SJCRH30 (cell line): ENCODE measurements around the gene TAF7. TPM values are rescaled to one million over a fixed set of nuclear protein-coding genes. Genes with fewer than 3 reads are reported as not detected.
"Not testable (repeated sequence)": the region's sequence is repeated elsewhere in the genome, so short reads cannot be mapped to it uniquely, and the experiment has no call there.

ENCODE experiments used
- DNase-seq, 2 experiments: peaks; one replicate each; pipeline ENCODE4 v3.0.0-alpha.2; 2015 to 2020
- H3K27ac ChIP-seq: fragments of 250-450 bp; sonication (Bioruptor Pico); 2 replicates; pipeline ENCODE4 v1.5.1; 2020; ENCODE audit warnings: mild to moderate bottlenecking, moderate library complexity
- H3K27me3 ChIP-seq: fragments of 250-450 bp; sonication (Bioruptor Pico); 2 replicates; pipeline ENCODE4 v1.5.1; 2020; ENCODE audit warnings: mild to moderate bottlenecking, moderate library complexity
- H3K36me3 ChIP-seq: fragments of 250-450 bp; sonication (Bioruptor Pico); 2 replicates; pipeline ENCODE4 v1.5.1; 2020; ENCODE audit warnings: mild to moderate bottlenecking, moderate library complexity
- H3K4me1 ChIP-seq: fragments of 250-450 bp; sonication (Bioruptor Pico); 2 replicates; pipeline ENCODE4 v1.5.1; 2020; ENCODE audit warnings: mild to moderate bottlenecking, moderate library complexity
- H3K4me3 ChIP-seq: fragments of 250-450 bp; sonication (Bioruptor Pico); 2 replicates; pipeline ENCODE4 v1.5.1; 2020; ENCODE audit warnings: mild to moderate bottlenecking, moderate library complexity
- H3K9me3 ChIP-seq: fragments of 250-450 bp; sonication (Bioruptor Pico); replicated peaks from 2 replicates; pipeline ENCODE4 v1.5.1; 2020; ENCODE audit warnings: mild to moderate bottlenecking, moderate library complexity
- total RNA-seq: library from RNA; depleted of rRNA; stranded (reverse); fragments of >200 nt; shearing (Covaris generic); gene quantifications from 2 replicates; pipeline ENCODE4 v1.2.3, GENCODE V29; 2014; rRNA removed

Gene TAF7
- total RNA-seq, 1 experiment from 2014 or later = 130 TPM

DNA sequence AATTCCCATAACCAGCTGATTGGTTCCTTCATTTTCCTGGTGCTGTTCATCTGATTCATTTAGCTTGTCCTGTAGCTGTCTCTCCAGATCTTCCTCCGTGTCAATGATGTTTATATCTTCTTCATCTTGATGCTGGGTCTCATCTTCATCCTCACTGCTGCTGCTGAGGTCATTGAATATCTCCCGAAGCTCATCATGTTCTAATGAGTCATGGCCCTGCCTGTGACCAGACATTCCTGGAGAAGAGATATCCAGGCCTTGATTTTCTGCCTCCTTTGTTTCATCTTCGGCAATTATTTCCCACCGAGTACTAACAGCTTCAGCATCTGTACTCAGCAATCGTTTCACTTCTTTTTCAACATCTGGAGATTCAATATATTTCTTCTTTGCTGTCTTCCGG is 1.4 kb downstream of the TAF7 start:
- Histone ChIP-seq H3K9me3 (peaks cover 37% of the 10 kb centered on the region), H3K4me1 (no peaks in the 10 kb centered on the region), H3K27me3 (no peaks in the 10 kb centered on the region), H3K36me3 (peaks cover 40% of the 10 kb centered on the region), H3K4me3 (no peak overlapping the region), H3K27ac (no peak overlapping the region)
- no peak for DNase-seq

DNA sequence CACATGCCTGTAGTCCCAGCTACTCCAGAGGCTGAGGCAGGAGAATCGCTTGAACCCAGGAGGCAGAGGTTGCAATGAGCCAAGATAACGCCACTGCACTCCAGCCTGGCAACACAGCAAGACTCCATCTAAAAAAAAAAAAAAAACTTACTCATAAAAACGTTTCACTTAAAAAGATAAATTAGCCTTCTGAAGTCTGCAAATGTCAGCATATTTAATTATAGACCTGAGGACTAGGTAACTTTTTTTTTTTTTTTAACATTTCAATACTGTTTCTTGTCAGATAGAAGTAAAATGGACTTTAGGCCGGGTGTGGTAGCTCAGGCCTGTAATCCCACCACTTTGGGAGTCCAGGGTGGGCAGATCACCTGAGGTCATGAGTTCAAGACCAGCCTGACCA is 3.6 kb downstream of the TAF7 start:
- Histone ChIP-seq H3K36me3 (peaks cover 40% of the 10 kb centered on the region), H3K9me3 (peaks cover 34% of the 10 kb centered on the region)
- not testable (repeated sequence) for H3K27ac ChIP-seq, H3K27me3 ChIP-seq, DNase-seq, H3K4me1 ChIP-seq, H3K4me3 ChIP-seq

DNA sequence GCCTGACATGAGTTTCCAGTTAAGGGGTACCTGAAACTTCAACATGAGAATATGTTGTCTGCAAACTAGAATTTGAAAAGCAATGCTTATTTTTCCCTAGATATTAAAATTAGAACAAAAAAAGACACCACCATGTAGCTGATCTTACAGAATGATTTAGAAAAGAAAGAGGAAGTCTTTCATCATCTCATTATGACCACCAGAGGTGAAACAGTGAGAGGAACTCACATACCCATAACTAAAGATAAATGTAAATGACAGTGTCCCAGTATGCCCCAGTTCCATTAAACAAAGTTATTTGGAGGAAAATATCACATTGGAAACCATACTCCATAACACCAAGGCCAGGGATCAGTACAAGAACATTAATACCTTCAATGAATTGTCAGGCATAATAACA is 6.9 kb downstream of the TAF7 start:
- H3K4me3 ChIP-seq = no peak overlapping the region
- no peak overlapping the region for H3K27ac ChIP-seq
- no peak for DNase-seq
- no peaks in the 10 kb centered on the region for H3K4me1 ChIP-seq
- H3K27me3 ChIP-seq = no peaks in the 10 kb centered on the region
- peaks cover 16% of the 10 kb centered on the region for H3K9me3 ChIP-seq
- peaks cover 28% of the 10 kb centered on the region for H3K36me3 ChIP-seq

DNA sequence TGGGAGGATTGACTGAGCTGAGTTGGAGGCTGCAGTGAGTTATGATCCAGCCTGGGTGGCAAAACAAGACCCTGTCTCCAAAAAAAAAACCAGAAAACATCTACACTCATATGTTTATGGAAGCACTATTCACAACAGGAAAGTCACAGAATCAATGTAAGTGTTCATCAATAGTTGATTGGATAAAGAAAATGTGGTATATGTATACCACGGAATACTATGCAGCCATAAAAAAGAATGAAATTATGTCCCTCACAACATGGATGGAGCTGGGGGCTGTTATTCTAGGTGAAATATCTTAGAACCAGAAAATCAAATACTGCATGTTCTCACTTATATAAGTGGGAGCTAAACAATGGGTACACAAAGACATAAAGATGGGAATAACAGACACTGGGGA is 14.0 kb downstream of the TAF7 start:
- DNase-seq = no peak
- Histone ChIP-seq H3K36me3 (no peaks in the 10 kb centered on the region), H3K4me1 (no peaks in the 10 kb centered on the region), H3K27ac (no peak overlapping the region), H3K9me3 (0 out of 2 replicates have a peak, but pooled peaks cover 3% of the 10 kb centered on the region), H3K27me3 (no peaks in the 10 kb centered on the region), H3K4me3 (no peak overlapping the region)

DNA sequence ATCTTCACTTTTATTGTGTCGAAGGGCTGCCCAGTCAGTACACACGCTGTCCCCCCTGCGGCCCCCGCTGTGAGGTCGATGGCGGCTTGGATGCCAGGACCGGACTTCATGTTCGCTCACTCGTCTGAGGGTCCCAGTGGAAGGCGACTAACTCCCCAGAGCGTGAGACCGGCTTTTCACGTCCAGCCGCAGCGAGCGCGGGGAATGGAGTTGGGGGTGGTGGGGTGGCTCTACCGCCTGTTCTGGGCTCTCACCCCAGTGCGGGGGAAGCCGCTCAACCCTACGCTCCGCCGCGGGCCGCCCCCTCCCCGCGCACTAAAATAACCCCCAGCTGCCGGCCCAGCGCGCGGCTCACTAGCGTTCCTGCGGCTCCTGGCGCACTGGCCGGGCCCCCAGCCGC is 16.8 kb downstream of the TAF7 start, which contains the start of gene SLC25A2:
Gene SLC25A2, minus strand, starts transcription at position 294 of the 400 bp plus-strand sequence. Its CDS starts 184 bp downstream, at position 110.
- H3K27ac ChIP-seq = no peak within 1 kb of the TSS
- no peaks in the 10 kb centered on the region for H3K36me3 ChIP-seq
- 0 out of 2 replicates have a peak, but pooled peaks cover 3% of the 10 kb centered on the region for H3K9me3 ChIP-seq

DNA sequence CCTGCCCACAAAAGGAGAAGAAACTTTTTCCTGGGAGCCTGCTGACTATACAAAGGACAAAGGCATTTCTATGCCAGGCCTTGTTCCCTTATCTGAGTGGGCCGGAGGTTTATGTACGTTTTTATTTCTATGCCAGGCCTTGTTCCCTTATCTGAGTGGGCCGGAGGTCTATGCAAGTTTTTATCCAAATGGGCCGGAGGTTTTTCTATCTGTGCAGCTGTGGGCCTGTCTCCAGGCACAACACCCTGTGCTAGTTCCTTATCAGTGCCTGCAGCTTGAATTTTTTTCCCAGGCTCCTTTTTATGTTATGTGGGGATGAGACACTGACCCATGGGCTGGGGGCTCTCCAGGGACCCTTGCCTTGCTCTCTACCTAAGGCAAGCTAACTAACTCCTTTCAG is 22.2 kb downstream of the TAF7 start:
- H3K4me3 ChIP-seq = no peak overlapping the region
- H3K27me3 ChIP-seq = no peaks in the 10 kb centered on the region
- H3K4me1 ChIP-seq = no peaks in the 10 kb centered on the region
- peaks cover 3% of the 10 kb centered on the region; the same call in 1 of the 2 replicates for H3K9me3 ChIP-seq
- DNase-seq = no peak
- no peaks in the 10 kb centered on the region for H3K36me3 ChIP-seq
- no peak overlapping the region for H3K27ac ChIP-seq

More for the DNA sequence above, 16.8 kb downstream of the TAF7 start, which contains the start of gene SLC25A2:
- DNase-seq = no peak
- no peaks in the 10 kb centered on the region for H3K4me1 ChIP-seq
- H3K27me3 ChIP-seq = no peaks in the 10 kb centered on the region
- no peak within 1 kb of the TSS for H3K4me3 ChIP-seq

DNA sequence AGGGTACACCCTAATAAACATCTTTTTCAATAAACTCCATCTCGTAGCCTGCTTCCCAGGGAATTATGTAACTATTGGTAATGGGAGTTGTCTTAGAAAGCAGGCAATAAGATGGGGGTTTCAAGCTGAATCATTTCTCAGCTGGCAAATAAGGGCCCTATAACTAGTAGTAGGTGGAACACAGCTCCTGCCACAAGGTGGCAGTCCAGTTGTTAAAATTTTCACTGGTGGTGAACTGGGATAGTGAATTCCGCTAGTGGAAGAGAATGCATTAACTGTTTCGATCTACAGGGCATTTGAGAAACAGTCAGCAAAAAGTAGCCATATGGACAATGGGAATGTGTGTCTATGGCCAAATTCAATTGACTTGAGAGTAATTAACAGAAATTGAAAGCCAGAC is 47.7 kb downstream of the TAF7 start:
- peak; percentile 45 to 65 for DNase-seq
- H3K4me1 ChIP-seq = no peaks in the 10 kb centered on the region; the same call in 1 of the 2 replicates
- H3K27me3 ChIP-seq = no peaks in the 10 kb centered on the region
- H3K27ac ChIP-seq = no peak overlapping the region
- no peaks in the 10 kb centered on the region for H3K36me3 ChIP-seq
- H3K4me3 ChIP-seq = no peak overlapping the region
- peaks cover 14% of the 10 kb centered on the region for H3K9me3 ChIP-seq

DNA sequence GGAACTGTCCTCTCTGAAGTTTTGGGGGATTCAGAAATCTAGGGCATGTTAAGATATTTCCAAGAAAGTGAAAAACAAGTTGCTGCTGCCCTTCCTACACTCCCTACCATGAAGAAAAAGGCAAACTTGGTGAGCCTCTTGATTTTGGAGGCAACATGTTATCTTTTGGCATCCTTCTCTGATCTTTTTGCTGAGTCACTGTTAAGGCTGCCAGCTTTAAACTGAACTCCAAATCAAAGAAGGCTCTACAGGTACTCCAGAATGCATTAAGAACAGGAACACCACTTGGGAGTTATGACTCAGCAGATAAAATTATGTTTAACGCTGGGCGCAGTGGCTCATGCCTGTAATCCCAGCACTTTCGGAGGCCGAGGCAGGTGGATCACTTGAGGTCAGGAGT is 51.4 kb downstream of the TAF7 start:
- H3K36me3 ChIP-seq = no peaks in the 10 kb centered on the region
- peaks cover 24% of the 10 kb centered on the region for H3K9me3 ChIP-seq
- no peak for DNase-seq

More for the DNA sequence above, 51.4 kb downstream of the TAF7 start:
- Histone ChIP-seq H3K27me3 (no peaks in the 10 kb centered on the region), H3K27ac (no peak overlapping the region), H3K4me3 (no peak overlapping the region), H3K4me1 (no peaks in the 10 kb centered on the region; the same call in 1 of the 2 replicates)

Other genes starting within 250 kb of the TAF7 start
- gene PCDHB2, start 226.2 kb downstream of the TAF7 start, total RNA-seq = 24.4 and 24.6 TPM in 2 replicates
- gene PCDHB3, start 220.3 kb downstream of the TAF7 start, total RNA-seq = 1.3 and 1.6 TPM in 2 replicates
- gene PCDHB4, start 199.0 kb downstream of the TAF7 start, total RNA-seq = 0.25 and 0.42 TPM in 2 replicates
- 20.4 and 23.8 TPM in 2 replicates for gene PCDHB5, start 185.6 kb downstream of the TAF7 start, total RNA-seq
- 0.15 and 0.26 TPM in 2 replicates for gene PCDHB6, start 170.7 kb downstream of the TAF7 start, total RNA-seq
- 1.1 and 1.3 TPM in 2 replicates for gene PCDHB7, start 148.1 kb downstream of the TAF7 start, total RNA-seq
- gene PCDHB8, start 143.0 kb downstream of the TAF7 start, total RNA-seq = 17.8 and 18.6 TPM in 2 replicates
- gene PCDHB16, start 138.4 kb downstream of the TAF7 start, total RNA-seq = 5.6 and 6.8 TPM in 2 replicates
- gene PCDHB9, start 133.6 kb downstream of the TAF7 start, total RNA-seq = 4.9 and 5.1 TPM in 2 replicates
- 9.7 and 9.8 TPM in 2 replicates for gene PCDHB10, start 128.4 kb downstream of the TAF7 start, total RNA-seq
- gene PCDHB11, start 121.2 kb downstream of the TAF7 start, total RNA-seq = 8.9 and 9.8 TPM in 2 replicates
- 4.5 and 4.7 TPM in 2 replicates for gene PCDHB12, start 112.1 kb downstream of the TAF7 start, total RNA-seq
- gene PCDHB13, start 106.9 kb downstream of the TAF7 start, total RNA-seq = 3.0 and 3.2 TPM in 2 replicates
- 10.9 and 11.2 TPM in 2 replicates for gene PCDHB14, start 97.4 kb downstream of the TAF7 start, total RNA-seq
- 0.86 and 0.91 TPM in 2 replicates for gene PCDHB15, start 75.4 kb downstream of the TAF7 start, total RNA-seq
- gene SLC25A2, start 16.7 kb downstream of the TAF7 start, total RNA-seq = 0.08 TPM in 1 of 2 replicates, not detected in the other
- gene PCDHGA1, start 9.7 kb upstream of the TAF7 start, total RNA-seq = 3.5 and 3.6 TPM in 2 replicates
- gene PCDHGA2, start 18.0 kb upstream of the TAF7 start, total RNA-seq = 0.71 and 1.0 TPM in 2 replicates
- 0.56 and 0.67 TPM in 2 replicates for gene PCDHGA3, start 23.0 kb upstream of the TAF7 start, total RNA-seq
- gene PCDHGB1, start 29.3 kb upstream of the TAF7 start, total RNA-seq = 21.1 and 23.4 TPM in 2 replicates
- 12.9 and 14.7 TPM in 2 replicates for gene PCDHGA4, start 34.2 kb upstream of the TAF7 start, total RNA-seq
- 8.9 and 9.8 TPM in 2 replicates for gene PCDHGB2, start 39.2 kb upstream of the TAF7 start, total RNA-seq
- 4.7 and 6.9 TPM in 2 replicates for gene PCDHGA5, start 43.4 kb upstream of the TAF7 start, total RNA-seq
- gene PCDHGB3, start 49.5 kb upstream of the TAF7 start, total RNA-seq = 5.2 and 7.4 TPM in 2 replicates
- 4.9 and 5.8 TPM in 2 replicates for gene PCDHGA6, start 53.1 kb upstream of the TAF7 start, total RNA-seq
- gene PCDHGA7, start 62.0 kb upstream of the TAF7 start, total RNA-seq = 3.6 and 4.7 TPM in 2 replicates
- 1.7 and 3.1 TPM in 2 replicates for gene PCDHGB4, start 66.9 kb upstream of the TAF7 start, total RNA-seq
- gene PCDHGA8, start 71.8 kb upstream of the TAF7 start, total RNA-seq = 3.3 and 3.4 TPM in 2 replicates
- 1.6 and 2.2 TPM in 2 replicates for gene PCDHGB5, start 77.2 kb upstream of the TAF7 start, total RNA-seq
- gene PCDHGA9, start 82.0 kb upstream of the TAF7 start, total RNA-seq = 1.8 and 2.3 TPM in 2 replicates
- 1.4 and 2.6 TPM in 2 replicates for gene PCDHGB6, start 87.2 kb upstream of the TAF7 start, total RNA-seq
- gene PCDHGA10, start 92.2 kb upstream of the TAF7 start, total RNA-seq = 1.3 and 1.6 TPM in 2 replicates
- gene PCDHGB7, start 96.9 kb upstream of the TAF7 start, total RNA-seq = 0.91 and 1.8 TPM in 2 replicates
- gene PCDHGA11, start 100.3 kb upstream of the TAF7 start, total RNA-seq = 1.3 and 1.4 TPM in 2 replicates
- 1.2 and 1.4 TPM in 2 replicates for gene PCDHGA12, start 109.7 kb upstream of the TAF7 start, total RNA-seq
- 105 and 109 TPM in 2 replicates for gene PCDHGC3, start 155.2 kb upstream of the TAF7 start, total RNA-seq
- gene PCDHGC4, start 164.2 kb upstream of the TAF7 start, total RNA-seq = 3.4 and 3.6 TPM in 2 replicates
- gene PCDHGC5, start 168.3 kb upstream of the TAF7 start, total RNA-seq = 1.3 and 2.8 TPM in 2 replicates